ENCODE measurements around the gene NECTIN4. TPM values are rescaled to one million over a fixed set of nuclear protein-coding genes. Genes with fewer than 3 reads are reported as not detected.
A peak's percentile ranks its signal among the peaks of the same experiment; 100 is the strongest.

The NECTIN4 gene
- total RNA-seq, 1 donor from 2014 or later: not detected

DNA sequence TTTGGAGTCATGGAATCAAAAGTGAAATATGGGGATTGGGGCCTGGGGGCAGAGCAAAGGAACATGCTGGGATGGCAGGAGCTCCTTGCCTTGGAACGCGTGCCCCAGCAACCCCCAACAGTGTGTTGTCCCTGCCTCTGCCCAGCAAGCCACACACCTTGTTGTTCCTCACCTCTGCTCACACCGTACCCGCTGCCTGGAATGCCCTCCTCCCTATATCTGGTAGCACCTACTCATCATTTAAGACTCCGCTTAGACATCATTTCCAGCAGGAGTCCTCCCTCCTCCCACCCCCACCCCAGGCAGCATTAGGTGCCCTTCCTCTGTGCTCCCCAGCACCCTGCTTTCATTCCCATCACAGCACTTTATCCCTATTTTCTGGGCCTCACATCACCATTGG lies 7.8 kb downstream of the NECTIN4 start:
- Mint-ChIP-seq H3K4me1 (peaks cover 27% of the 10 kb centered on the region), H3K27me3 (ENCODE audit: low read depth) (no peaks in the 10 kb centered on the region), H3K4me3 (no peak overlapping the region), H3K27ac (ENCODE audit: unreplicated experiment) (no peak overlapping the region), H3K36me3 (ENCODE audit: low read depth) (no peaks in the 10 kb centered on the region), H3K9me3 (no peaks in the 10 kb centered on the region)
- TF ChIP-seq, protein P1, sequence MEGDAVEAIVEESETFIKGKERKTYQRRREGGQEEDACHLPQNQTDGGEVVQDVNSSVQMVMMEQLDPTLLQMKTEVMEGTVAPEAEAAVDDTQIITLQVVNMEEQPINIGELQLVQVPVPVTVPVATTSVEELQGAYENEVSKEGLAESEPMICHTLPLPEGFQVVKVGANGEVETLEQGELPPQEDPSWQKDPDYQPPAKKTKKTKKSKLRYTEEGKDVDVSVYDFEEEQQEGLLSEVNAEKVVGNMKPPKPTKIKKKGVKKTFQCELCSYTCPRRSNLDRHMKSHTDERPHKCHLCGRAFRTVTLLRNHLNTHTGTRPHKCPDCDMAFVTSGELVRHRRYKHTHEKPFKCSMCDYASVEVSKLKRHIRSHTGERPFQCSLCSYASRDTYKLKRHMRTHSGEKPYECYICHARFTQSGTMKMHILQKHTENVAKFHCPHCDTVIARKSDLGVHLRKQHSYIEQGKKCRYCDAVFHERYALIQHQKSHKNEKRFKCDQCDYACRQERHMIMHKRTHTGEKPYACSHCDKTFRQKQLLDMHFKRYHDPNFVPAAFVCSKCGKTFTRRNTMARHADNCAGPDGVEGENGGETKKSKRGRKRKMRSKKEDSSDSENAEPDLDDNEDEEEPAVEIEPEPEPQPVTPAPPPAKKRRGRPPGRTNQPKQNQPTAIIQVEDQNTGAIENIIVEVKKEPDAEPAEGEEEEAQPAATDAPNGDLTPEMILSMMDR (conservative IDR thresholded peaks at IDR 0.05): no peak
- DNase-seq (ENCODE audit: low read depth, low spot score): no peak

DNA sequence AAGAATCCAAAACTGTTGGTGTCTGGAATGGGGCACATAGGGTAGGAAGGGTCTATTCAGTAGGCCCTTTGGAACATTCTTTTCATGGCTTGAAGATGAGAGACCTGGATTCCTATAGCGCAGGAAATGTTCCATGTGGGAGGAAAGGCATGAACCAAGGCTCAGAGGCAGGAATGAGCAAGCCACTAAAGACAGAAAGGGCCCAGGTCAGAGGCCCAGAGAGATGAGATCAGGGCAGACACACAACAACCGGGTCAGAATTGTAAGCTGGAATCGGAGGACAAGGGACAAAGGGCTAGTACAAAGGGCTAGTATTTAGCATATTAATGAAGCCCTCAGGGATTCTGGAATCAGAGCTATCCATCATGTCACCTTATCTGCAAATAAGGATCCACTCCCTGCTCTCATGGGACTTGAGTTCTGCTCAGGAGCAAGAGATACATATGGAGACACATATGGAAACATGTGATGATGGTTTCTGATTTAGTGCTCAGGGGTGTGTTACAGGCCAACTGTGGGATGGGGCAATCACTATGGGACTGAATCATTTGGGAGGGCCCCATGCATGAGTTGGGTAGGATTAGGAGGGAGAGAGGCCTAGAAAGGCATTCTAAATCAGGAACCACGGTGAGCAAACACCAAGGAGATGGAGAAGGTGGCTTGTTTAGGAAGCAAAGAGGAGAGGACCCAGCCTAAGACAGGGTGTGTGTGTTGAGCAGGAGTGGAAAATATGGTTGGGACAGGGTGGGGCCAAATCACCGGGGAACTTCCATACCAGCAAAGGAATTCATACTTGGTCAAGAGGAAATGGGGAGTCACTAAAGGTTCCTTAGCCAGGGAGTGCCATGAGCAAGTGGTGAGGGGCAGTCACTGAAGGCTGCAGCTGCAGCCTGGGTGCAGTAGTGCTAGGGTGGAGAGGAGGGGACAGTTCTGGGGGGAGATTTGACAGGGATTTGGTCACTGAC lies 8.6 kb downstream of the NECTIN4 start:
- TF ChIP-seq, protein P1 (conservative IDR thresholded peaks at IDR 0.05): no peak
- peaks cover 22% of the 10 kb centered on the region for H3K4me1 Mint-ChIP-seq
- peak overlapping the region; percentile 16 for H3K27ac Mint-ChIP-seq (ENCODE audit: unreplicated experiment)
- no peak for DNase-seq (ENCODE audit: low read depth, low spot score)
- no peaks in the 10 kb centered on the region for H3K9me3 Mint-ChIP-seq
- H3K27me3 Mint-ChIP-seq (ENCODE audit: low read depth): no peaks in the 10 kb centered on the region
- no peak overlapping the region for H3K4me3 Mint-ChIP-seq
- H3K36me3 Mint-ChIP-seq (ENCODE audit: low read depth): no peaks in the 10 kb centered on the region

DNA sequence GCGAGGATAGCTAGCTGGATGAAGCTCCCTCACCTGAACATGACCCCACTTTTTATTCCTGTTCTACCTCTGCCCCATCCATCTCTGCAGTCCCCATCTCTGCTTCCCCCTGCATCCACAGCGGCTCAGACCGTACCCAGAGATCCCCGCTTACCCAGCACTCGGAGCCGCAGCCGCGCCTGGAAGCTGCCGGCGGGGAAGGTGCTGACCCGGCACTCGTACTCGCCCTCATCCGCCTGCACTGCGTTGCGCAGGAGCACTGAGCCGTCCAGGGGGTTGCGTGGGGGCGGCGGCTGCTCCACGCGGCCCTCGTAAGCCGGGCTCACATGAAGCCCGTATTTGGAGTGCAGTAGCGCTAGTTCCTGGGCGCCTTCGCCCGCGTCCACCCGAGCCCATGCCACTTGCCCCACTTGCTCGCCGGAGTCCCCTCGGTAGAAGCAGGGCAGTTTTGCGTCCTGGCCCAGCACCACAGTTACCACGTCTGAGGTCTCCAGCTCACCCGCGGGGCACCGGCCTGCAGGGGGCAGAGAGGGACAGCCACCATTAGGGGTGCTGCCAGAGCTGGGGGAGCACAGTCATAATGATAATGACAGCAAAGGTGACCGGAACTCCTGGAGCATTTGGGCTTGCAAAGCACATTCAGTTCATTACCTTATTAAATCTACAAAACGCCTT lies 9.8 kb downstream of the NECTIN4 start:
- Mint-ChIP-seq H3K9me3 (no peaks in the 10 kb centered on the region), H3K4me3 (no peak overlapping the region), H3K27me3 (ENCODE audit: low read depth) (no peaks in the 10 kb centered on the region), H3K4me1 (peaks cover 22% of the 10 kb centered on the region), H3K36me3 (ENCODE audit: low read depth) (no peaks in the 10 kb centered on the region), H3K27ac (ENCODE audit: unreplicated experiment) (no peak overlapping the region)
- DNase-seq (ENCODE audit: low read depth, low spot score): no peak
- TF ChIP-seq, protein P1 (conservative IDR thresholded peaks at IDR 0.05): no peak

DNA sequence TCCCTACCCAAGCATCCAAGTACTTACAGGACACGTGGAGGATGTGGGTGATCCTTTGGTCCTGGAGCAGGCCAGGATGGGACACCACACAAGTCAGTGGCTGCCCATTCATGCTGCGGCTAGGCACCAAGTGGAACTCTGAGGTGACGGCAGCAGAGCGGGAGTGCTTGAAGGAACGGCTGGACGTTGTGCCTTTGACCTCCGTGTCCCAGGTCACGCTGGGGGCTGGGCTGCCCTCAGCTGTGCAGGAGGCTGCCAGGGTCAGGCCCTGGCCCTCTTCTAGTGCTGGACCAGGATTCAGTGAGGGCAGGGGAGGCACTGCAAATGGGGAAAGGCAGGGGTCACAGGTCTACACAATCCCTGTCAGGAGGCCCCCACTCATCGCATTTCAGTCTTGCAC lies 11.9 kb downstream of the NECTIN4 start:
- Mint-ChIP-seq H3K4me3 (no peak overlapping the region), H3K27me3 (ENCODE audit: low read depth) (no peaks in the 10 kb centered on the region), H3K9me3 (no peaks in the 10 kb centered on the region), H3K27ac (ENCODE audit: unreplicated experiment) (no peak overlapping the region), H3K36me3 (ENCODE audit: low read depth) (no peaks in the 10 kb centered on the region), H3K4me1 (peaks cover 35% of the 10 kb centered on the region)
- TF ChIP-seq, protein P1 (conservative IDR thresholded peaks at IDR 0.05): no peak
- no peak for DNase-seq (ENCODE audit: low read depth, low spot score)

DNA sequence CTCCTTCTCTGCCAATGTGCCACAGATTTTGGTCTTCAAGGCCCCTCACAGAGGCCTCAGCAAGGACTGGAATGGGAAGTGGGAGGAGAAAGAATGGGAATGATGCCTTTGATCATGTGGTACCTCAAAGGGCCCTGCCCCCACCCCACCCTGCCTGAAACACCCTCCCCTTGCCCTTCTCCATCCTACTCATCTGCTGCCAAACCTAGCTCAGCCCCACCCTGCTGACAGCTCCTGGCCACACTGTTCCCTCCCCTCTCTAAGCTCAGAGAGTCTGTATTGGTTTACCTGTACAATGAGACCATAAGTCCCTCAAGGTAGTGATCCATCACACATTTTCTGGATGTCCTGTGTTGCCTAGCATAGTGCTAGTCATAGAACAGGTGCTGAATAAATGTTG lies 12.9 kb downstream of the NECTIN4 start:
- H3K36me3 Mint-ChIP-seq (ENCODE audit: low read depth): no peaks in the 10 kb centered on the region
- peaks cover 41% of the 10 kb centered on the region for H3K4me1 Mint-ChIP-seq
- H3K9me3 Mint-ChIP-seq: no peaks in the 10 kb centered on the region
- no peak overlapping the region for H3K27ac Mint-ChIP-seq (ENCODE audit: unreplicated experiment)
- H3K4me3 Mint-ChIP-seq: no peak overlapping the region
- H3K27me3 Mint-ChIP-seq (ENCODE audit: low read depth): no peaks in the 10 kb centered on the region
- TF ChIP-seq, protein P1 (conservative IDR thresholded peaks at IDR 0.05): no peak
- no peak for DNase-seq (ENCODE audit: low read depth, low spot score)
